Hepatocyte (in vitro differentiated cells): Measurements from ENCODE around the gene MYO1E. TPM values are rescaled to one million over a fixed set of nuclear protein-coding genes. Genes with fewer than 3 reads are reported as not detected.

Experiments used
- DNase-seq: peaks from one replicate; pipeline ENCODE4 v3.0.0-alpha.2; 2016; ENCODE audit warnings: low spot score
- H2AFZ ChIP-seq: fragments of 200-600 bp; sonication (generic); 2 replicates; pipeline ENCODE4 v1.6.0; 2016; ENCODE audit warnings: antibody characterized with exemption, mild to moderate bottlenecking
- H3K27ac ChIP-seq: fragments of 200-600 bp; sonication (generic); 2 replicates; pipeline ENCODE4 v1.5.1; 2016; ENCODE audit warnings: mild to moderate bottlenecking
- H3K27me3 ChIP-seq: fragments of 200-600 bp; sonication (generic); 2 replicates; pipeline ENCODE4 v1.6.1; 2016
- H3K36me3 ChIP-seq: fragments of 200-600 bp; sonication (generic); replicated peaks from 2 replicates; pipeline ENCODE4 v1.5.1; 2016; ENCODE audit warnings: low read depth; ENCODE audit not compliant: insufficient read depth
- H3K4me1 ChIP-seq: fragments of 200-600 bp; sonication (generic); 2 replicates; pipeline ENCODE4 v1.5.1; 2016; ENCODE audit warnings: mild to moderate bottlenecking, moderate library complexity; ENCODE audit not compliant: insufficient read depth
- H3K4me2 ChIP-seq: fragments of 200-600 bp; sonication (generic); 2 replicates; pipeline ENCODE4 v1.6.0; 2016
- H3K4me3 ChIP-seq: fragments of 200-600 bp; sonication (generic); 2 replicates; pipeline ENCODE4 v1.5.1; 2016; ENCODE audit warnings: mild to moderate bottlenecking
- H3K79me2 ChIP-seq: fragments of 200-600 bp; sonication (generic); 2 replicates; pipeline ENCODE4 v1.6.0; 2017; ENCODE audit warnings: mild to moderate bottlenecking
- H3K9me2 ChIP-seq: fragments of 200-600 bp; sonication (generic); replicated peaks from 2 replicates; pipeline ENCODE4 v1.6.0; 2017; ENCODE audit warnings: mild to moderate bottlenecking; ENCODE audit not compliant: insufficient read depth
- H3K9me3 ChIP-seq: fragments of 200-600 bp; sonication (generic); 2 replicates; pipeline ENCODE4 v1.5.1; 2016; ENCODE audit warnings: low read depth, mild to moderate bottlenecking
- H4K20me1 ChIP-seq: fragments of 200-600 bp; sonication (generic); 2 replicates; pipeline ENCODE4 v1.6.0; 2016; ENCODE audit warnings: mild to moderate bottlenecking; ENCODE audit not compliant: insufficient read depth, poor library complexity, severe bottlenecking
- CTCF ChIP-seq: fragments of 200-600 bp; sonication (generic); IDR thresholded peaks from 2 replicates; pipeline ENCODE4 v1.5.1; 2016; ENCODE audit warnings: antibody characterized with exemption, mild to moderate bottlenecking; ENCODE audit not compliant: poor library complexity
- EZH2 ChIP-seq: fragments of 200-600 bp; sonication (generic); IDR thresholded peaks from 2 replicates; pipeline ENCODE4 v1.6.1; 2016; ENCODE audit warnings: antibody characterized with exemption, mild to moderate bottlenecking, borderline replicate concordance
- EZH2phosphoT487 ChIP-seq: fragments of 200-600 bp; sonication (generic); IDR thresholded peaks from one replicate; pipeline ENCODE4 v1.6.1; 2018; ENCODE audit warnings: antibody characterized with exemption, mild to moderate bottlenecking, low read depth, moderate library complexity; ENCODE audit not compliant: unreplicated experiment, severe bottlenecking
- WGBS: methylation state at CpG from one replicate; pipeline ENCODE4 v1.1.6; 2016; ENCODE audit warnings: low lambda C conversion rate; ENCODE audit errors: missing lambda C conversion rate; 5-methylcytosine and 5-hydroxymethylcytosine counted together
- polyA plus RNA-seq: library from polyadenylated mRNA; unstranded; fragments of >200 nt; fragmentation: Nextera tagmentation; extraction: Ambion mirVana; gene quantifications from 2 replicates; pipeline ENCODE4 v1.2.1, GENCODE V29; 2016
- total RNA-seq: library from RNA; depleted of rRNA; stranded (reverse); fragments of >200 nt; gene quantifications from 2 replicates; pipeline ENCODE4 v1.2.3, GENCODE V29; 2014

Gene MYO1E
- total and polyA plus RNA-seq, 2 experiments from 2014 or later, result 107 to 111 TPM

GRCh38 chr15:59124261-59124660 lies 248.4 kb downstream of the MYO1E start:
- H4K20me1 ChIP-seq, result no peaks in the 10 kb centered on the region
- no peak for DNase-seq

GRCh38 chr15:59120937-59121336 lies 251.7 kb downstream of the MYO1E start:
- WGBS, result over 99% methylated on average over 5 of the region's 5 CpGs
- no peak overlapping the region for H3K27ac ChIP-seq
- no peaks in the 10 kb centered on the region for H3K27me3 ChIP-seq
- no peak overlapping the region for H3K4me3 ChIP-seq
- H3K9me2 ChIP-seq, result no peaks in the 10 kb centered on the region
- H3K9me3 ChIP-seq, result no peaks in the 10 kb centered on the region
- H2AFZ ChIP-seq, result no peak overlapping the region
- H4K20me1 ChIP-seq, result no peaks in the 10 kb centered on the region
- TF ChIP-seq CTCF (no peak), EZH2phosphoT487 (no peak), EZH2 (no peak)
- DNase-seq, result no peak
- no peaks in the 10 kb centered on the region for H3K79me2 ChIP-seq
- H3K36me3 ChIP-seq, result no peaks in the 10 kb centered on the region
- no peaks in the 10 kb centered on the region for H3K4me1 ChIP-seq
- no peak overlapping the region for H3K4me2 ChIP-seq

More at GRCh38 chr15:59124261-59124660, 248.4 kb downstream of the MYO1E start:
- Histone ChIP-seq H3K27me3 (no peaks in the 10 kb centered on the region), H2AFZ (no peak overlapping the region), H3K4me2 (no peak overlapping the region), H3K9me3 (peaks cover 5% of the 10 kb centered on the region), H3K36me3 (no peaks in the 10 kb centered on the region), H3K79me2 (no peaks in the 10 kb centered on the region), H3K27ac (no peak overlapping the region), H3K9me2 (no peaks in the 10 kb centered on the region), H3K4me3 (no peak overlapping the region), H3K4me1 (no peaks in the 10 kb centered on the region)
- TF ChIP-seq EZH2 (no peak), EZH2phosphoT487 (no peak), CTCF (no peak)
- 94% methylated on average over 2 of the region's 2 CpGs for WGBS

- no peak overlapping the region for H2AFZ ChIP-seq
- no peak for DNase-seq
- no peaks in the 10 kb centered on the region for H3K9me3 ChIP-seq
- TF ChIP-seq EZH2phosphoT487 (no peak), CTCF (no peak), EZH2 (no peak)
- H3K4me2 ChIP-seq, result no peak overlapping the region
- H3K79me2 ChIP-seq, result no peaks in the 10 kb centered on the region
- no peaks in the 10 kb centered on the region for H3K36me3 ChIP-seq
- no peaks in the 10 kb centered on the region for H3K27me3 ChIP-seq
- no peak overlapping the region for H3K4me3 ChIP-seq
- no peak overlapping the region for H3K27ac ChIP-seq
- H4K20me1 ChIP-seq, result no peaks in the 10 kb centered on the region
- over 99% methylated on average over 5 of the region's 5 CpGs for WGBS
- H3K4me1 ChIP-seq, result no peaks in the 10 kb centered on the region
- H3K9me2 ChIP-seq, result no peaks in the 10 kb centered on the region
Measured at GRCh38 chr15:59119625-59120024, 253.0 kb downstream of the MYO1E start.

GRCh38 chr15:59116771-59117170 lies 255.9 kb downstream of the MYO1E start:
- no peak for DNase-seq
- H3K4me3 ChIP-seq, result no peak overlapping the region

More at GRCh38 chr15:59116771-59117170, 255.9 kb downstream of the MYO1E start:
- Histone ChIP-seq H3K4me2 (no peak overlapping the region), H3K9me3 (no peaks in the 10 kb centered on the region), H3K9me2 (no peaks in the 10 kb centered on the region), H3K27me3 (no peaks in the 10 kb centered on the region), H3K36me3 (no peaks in the 10 kb centered on the region), H3K4me1 (no peaks in the 10 kb centered on the region), H3K79me2 (no peaks in the 10 kb centered on the region), H2AFZ (no peak overlapping the region), H4K20me1 (no peaks in the 10 kb centered on the region), H3K27ac (no peak overlapping the region)
- no peak for TF ChIP-seq CTCF
- no peak for TF ChIP-seq EZH2
- no peak for TF ChIP-seq EZH2phosphoT487
- 97% methylated on average over 6 of the region's 6 CpGs for WGBS
